ENCODE results near the gene PARP3. TPM values are rescaled to one million over a fixed set of nuclear protein-coding genes. Genes with fewer than 3 reads are reported as not detected.
A peak's percentile ranks its signal among the peaks of the same experiment; 100 is the strongest.

PARP3 gene
- total and polyA plus RNA-seq, 9 of the 15 experiments (the other 6 are each of a cell fraction or from before 2014, with no cell fraction given): 0.46 to 6.6 (median 4.5) TPM

- TF ChIP-seq NCOA1 (IDR thresholded peaks at IDR 0.05; ENCODE audit: low read depth) (no peak), ZKSCAN1 (IDR thresholded peaks at IDR 0.05; ENCODE audit: low read depth, low read length) (no peak), ZNF584 (CRISPR knock-in tag; IDR thresholded peaks at IDR 0.05; ENCODE audit: low read depth) (0 out of 2 replicates have a peak, but pooled peaks have one; percentile 20), NFE2 (IDR thresholded peaks at IDR 0.05; ENCODE audit: low read depth) (no peak), ZNF695 (CRISPR knock-in tag; IDR thresholded peaks at IDR 0.05) (no peak), SNIP1 (IDR thresholded peaks at IDR 0.05; ENCODE audit: low read depth) (no peak), ATF1 (CRISPR knock-in tag; IDR thresholded peaks at IDR 0.05) (no peak; the same call in 1 of the 2 replicates), ATF1 (tag; IDR thresholded peaks at IDR 0.05) (peak; percentile 70), POLR2G (IDR thresholded peaks at IDR 0.05; ENCODE audit: low read depth, low read length) (peak; percentile 95), ZBTB33 (CRISPR knock-in tag; IDR thresholded peaks at IDR 0.05) (no peak), FOXA1 (IDR thresholded peaks at IDR 0.05; ENCODE audit: borderline replicate concordance) (no peak), JUNB (CRISPR knock-in tag; conservative IDR thresholded peaks at IDR 0.05) (no peak), BRD9 (IDR thresholded peaks at IDR 0.05; ENCODE audit: low read depth, partially characterized antibody) (no peak), ZNF589 (CRISPR knock-in tag; IDR thresholded peaks at IDR 0.05; ENCODE audit: low read depth) (no peak), NONO (IDR thresholded peaks at IDR 0.05; ENCODE audit: low read depth in 2 of 2, low read length in 1 of 2) (0 out of 4 replicates have a peak, but pooled peaks of 1 of the 2 experiments have one; percentile 27), GABPB2 (CRISPR knock-in tag; conservative IDR thresholded peaks at IDR 0.05) (no peak), ZNF785 (CRISPR knock-in tag; IDR thresholded peaks at IDR 0.05) (no peak), ADNP (tag; IDR thresholded peaks at IDR 0.05) (no peak), ZNF175 (CRISPR knock-in tag; IDR thresholded peaks at IDR 0.05; ENCODE audit: low read depth) (no peak), TEAD1 (CRISPR knock-in tag; IDR thresholded peaks at IDR 0.05) (peak in 1 of 2 experiments; percentile 82; a peak in 2 of 4 replicates), ZNF445 (CRISPR knock-in tag; IDR thresholded peaks at IDR 0.05; ENCODE audit: low read depth) (no peak), CAMTA2 (CRISPR knock-in tag; conservative IDR thresholded peaks at IDR 0.05) (no peak), NCOR1 (IDR thresholded peaks at IDR 0.05) (peak; percentile 38; the same call in 1 of the 2 replicates), NR2F6 (CRISPR knock-in tag; IDR thresholded peaks at IDR 0.05) (no peak), ERF (CRISPR knock-in tag; IDR thresholded peaks at IDR 0.05) (no peak)
- TF ChIP-seq, protein P1, sequence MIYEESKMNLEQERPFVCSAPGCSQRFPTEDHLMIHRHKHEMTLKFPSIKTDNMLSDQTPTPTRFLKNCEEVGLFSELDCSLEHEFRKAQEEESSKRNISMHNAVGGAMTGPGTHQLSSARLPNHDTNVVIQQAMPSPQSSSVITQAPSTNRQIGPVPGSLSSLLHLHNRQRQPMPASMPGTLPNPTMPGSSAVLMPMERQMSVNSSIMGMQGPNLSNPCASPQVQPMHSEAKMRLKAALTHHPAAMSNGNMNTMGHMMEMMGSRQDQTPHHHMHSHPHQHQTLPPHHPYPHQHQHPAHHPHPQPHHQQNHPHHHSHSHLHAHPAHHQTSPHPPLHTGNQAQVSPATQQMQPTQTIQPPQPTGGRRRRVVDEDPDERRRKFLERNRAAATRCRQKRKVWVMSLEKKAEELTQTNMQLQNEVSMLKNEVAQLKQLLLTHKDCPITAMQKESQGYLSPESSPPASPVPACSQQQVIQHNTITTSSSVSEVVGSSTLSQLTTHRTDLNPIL (CRISPR knock-in tag; IDR thresholded peaks at IDR 0.05): no peak
Measured at GRCh38 chr3:51982838-51983577, 40.8 kb downstream of the PARP3 start, which contains the start of gene ACY1 (continued).
